AG10803 (cell line): ENCODE measurements around the gene LCN12.

ENCODE experiments used
- DNase-seq: peaks from one replicate; pipeline ENCODE4 v3.0.0; 2010; ENCODE audit warnings: low read depth
- H3K4me3 ChIP-seq: 2 replicates; pipeline ENCODE4 v1.5.1; 2011; ENCODE audit warnings: mild to moderate bottlenecking, low read length, control low read depth
- CTCF ChIP-seq: conservative IDR thresholded peaks from 2 replicates; pipeline ENCODE4 v1.5.1; 2011; ENCODE audit warnings: mild to moderate bottlenecking, low read length, control low read depth, inconsistent platforms

Gene LCN12

GRCh38 chr9:136947028-136947891 lies 4.8 kb upstream of the LCN12 start:
- H3K4me3 ChIP-seq: no peak overlapping the region
- DNase-seq: no peak
- TF ChIP-seq CTCF: no peak

GRCh38 chr9:136947955-136948510 lies 4.0 kb upstream of the LCN12 start:
- TF ChIP-seq CTCF: peak; percentile 51
- H3K4me3 ChIP-seq: no peak overlapping the region
- DNase-seq: peak; percentile 49

- no peak for TF ChIP-seq CTCF
- no peak for DNase-seq
- H3K4me3 ChIP-seq: peak overlapping the region; percentile 58
Observed at GRCh38 chr9:136949239-136949816, 2.7 kb upstream of the LCN12 start.

- peak; percentile 63 for DNase-seq
- H3K4me3 ChIP-seq: peak overlapping the region; percentile 58
- TF ChIP-seq CTCF: no peak
Observed at GRCh38 chr9:136949817-136950655, 2.0 kb upstream of the LCN12 start.

GRCh38 chr9:136950656-136951276 lies 1.3 kb upstream of the LCN12 start:
- H3K4me3 ChIP-seq: no peak overlapping the region
- no peak for TF ChIP-seq CTCF
- no peak for DNase-seq

- H3K4me3 ChIP-seq: no peak overlapping the region
- no peak for DNase-seq
- no peak for TF ChIP-seq CTCF
Observed at GRCh38 chr9:136952321-136952850, 313 bp downstream of the LCN12 start.
